SK-N-SH (cell line): ENCODE measurements around the gene RTN4. TPM values are rescaled to one million over a fixed set of nuclear protein-coding genes. Genes with fewer than 3 reads are reported as not detected.

ENCODE experiments used
- CTCF ChIA-PET: fragments of 300-600, 350-600 bp; formaldehyde crosslinking; extraction: SDS; loops from one replicate; lab custom pipeline; 2021; lab: Yijun Ruan, JAX
- POLR2A ChIA-PET: fragments of 350-600 bp; sonication (Branson Sonifier 250); formaldehyde crosslinking; extraction: SDS; loops from one replicate; lab custom pipeline; 2020; ENCODE audit warnings: antibody characterized with exemption, inconsistent platforms; lab: Yijun Ruan, JAX
- DNase-seq: peaks from one replicate; pipeline ENCODE4 v3.0.0; 2012
- H2AFZ ChIP-seq: fragments of 200-600 bp; sonication (generic); 2 replicates; pipeline ENCODE4 v1.8.1; 2016; ENCODE audit warnings: antibody characterized with exemption, mild to moderate bottlenecking, low read depth
- H3F3A ChIP-seq: fragments of 200-600 bp; sonication (generic); replicated peaks from 2 replicates; pipeline ENCODE3; 2016; ENCODE audit warnings: antibody characterized with exemption, mild to moderate bottlenecking; ENCODE audit not compliant: insufficient read depth
- H3K27ac ChIP-seq, 2 experiments: fragments of 200-500 bp in 1 of 2; fragments of 200-600 bp in 1 of 2; sonication (Bioruptor generic) in 1 of 2; sonication (generic), shearing (Covaris generic) in 1 of 2; 2 replicates each; pipeline versions ENCODE4 v1.5.1 to v1.6.1; 2014 to 2016; ENCODE audit warnings: low read depth in 2 of 2, inconsistent platforms in 1 of 2, low read length in 1 of 2, mild to moderate bottlenecking in 1 of 2, mixed read lengths in 1 of 2
- H3K27me3 ChIP-seq: fragments of 200-600 bp; sonication (generic), shearing (Covaris generic); 2 replicates; pipeline ENCODE4 v1.6.1; 2016; ENCODE audit warnings: mixed run types; ENCODE audit not compliant: insufficient read depth
- H3K36me3 ChIP-seq, 2 experiments: fragments of 200-500 bp in 1 of 2; fragments of 200-600 bp in 1 of 2; sonication (Bioruptor generic) in 1 of 2; sonication (generic) in 1 of 2; replicated peaks in 1 of 2; 2 replicates each; pipeline versions ENCODE3 to v1.5.1; 2014 to 2016; ENCODE audit warnings: low read length in 1 of 2, mild to moderate bottlenecking in 1 of 2; ENCODE audit not compliant: insufficient read depth in 2 of 2, control insufficient read depth in 1 of 2
- H3K4me1 ChIP-seq, 2 experiments: fragments of 200-500 bp in 1 of 2; fragments of 200-600 bp in 1 of 2; sonication (Bioruptor generic) in 1 of 2; sonication (generic), shearing (Covaris generic) in 1 of 2; 2 replicates each; pipeline versions ENCODE4 v1.5.1 to v1.6.1; 2014 to 2016; ENCODE audit warnings: low read depth in 1 of 2, low read length in 1 of 2, mixed run types in 1 of 2; ENCODE audit not compliant: insufficient read depth in 2 of 2, control insufficient read depth in 1 of 2
- H3K4me2 ChIP-seq: fragments of 200-600 bp; sonication (generic), shearing (Covaris generic); 2 replicates; pipeline ENCODE4 v1.6.1; 2017; ENCODE audit warnings: mixed run types
- H3K4me3 ChIP-seq, 2 experiments: fragments of 200-500 bp in 1 of 2; fragments of 200-600 bp in 1 of 2; sonication (Bioruptor generic) in 1 of 2; sonication (generic), shearing (Covaris generic) in 1 of 2; 2 replicates each; pipeline versions ENCODE4 v1.5.1 to v1.8.1; 2014 to 2016; ENCODE audit warnings: low read depth in 2 of 2, inconsistent platforms in 1 of 2, low read length in 1 of 2, mild to moderate bottlenecking in 1 of 2, mixed read lengths in 1 of 2, moderate library complexity in 1 of 2
- H3K79me2 ChIP-seq: fragments of 200-600 bp; sonication (generic); 2 replicates; pipeline ENCODE4 v1.8.1; 2017; ENCODE audit warnings: mild to moderate bottlenecking; ENCODE audit not compliant: insufficient read depth
- H3K9ac ChIP-seq: fragments of 200-600 bp; sonication (generic); 2 replicates; pipeline ENCODE4 v1.6.1; 2017; ENCODE audit warnings: mixed run types
- H3K9me2 ChIP-seq: fragments of 200-600 bp; sonication (generic); 2 replicates; pipeline ENCODE4 v1.6.1; 2017; ENCODE audit warnings: mixed run types
- H3K9me3 ChIP-seq: fragments of 200-600 bp; sonication (generic); 2 replicates; pipeline ENCODE4 v1.6.1; 2017; ENCODE audit warnings: mixed run types, mild to moderate bottlenecking, moderate library complexity
- H4K20me1 ChIP-seq: fragments of 200-600 bp; sonication (generic); 2 replicates; pipeline ENCODE4 v1.6.1; 2017; ENCODE audit warnings: mild to moderate bottlenecking, mixed run types; ENCODE audit not compliant: insufficient read depth
- CHD2 ChIP-seq: fragments of 150-350 bp; IDR thresholded peaks from 2 replicates; pipeline ENCODE4 v1.6.1; 2018; ENCODE audit warnings: low read length; ENCODE audit not compliant: partially characterized antibody
- CTCF ChIP-seq: fragments of 200-600 bp; sonication (generic); IDR thresholded peaks from 2 replicates; pipeline ENCODE4 v1.6.1; 2017; ENCODE audit warnings: antibody characterized with exemption, mild to moderate bottlenecking, moderate library complexity
- EZH2phosphoT487 ChIP-seq: fragments of 200-600 bp; sonication (generic); IDR thresholded peaks from 2 replicates; pipeline ENCODE4 v1.6.1; 2017; ENCODE audit warnings: low read depth, mixed run types, mild to moderate bottlenecking, antibody characterized with exemption, moderate library complexity, borderline replicate concordance
- FOSL2 ChIP-seq: IDR thresholded peaks from 2 replicates; pipeline ENCODE4 v1.4.0; 2012; ENCODE audit warnings: low read depth, mild to moderate bottlenecking, moderate library complexity, borderline replicate concordance
- FOXM1 ChIP-seq: IDR thresholded peaks from 2 replicates; pipeline ENCODE4 v1.4.0; 2012; ENCODE audit warnings: low read depth, mild to moderate bottlenecking
- GABPA ChIP-seq: IDR thresholded peaks from 2 replicates; pipeline ENCODE4 v1.4.0; 2012; ENCODE audit warnings: low read depth, mild to moderate bottlenecking
- IRF3 ChIP-seq: fragments of 150-350 bp; IDR thresholded peaks from 2 replicates; pipeline ENCODE4 v1.6.1; 2016; ENCODE audit warnings: mild to moderate bottlenecking, low read depth, low read length
- MAX ChIP-seq: IDR thresholded peaks from 2 replicates; pipeline ENCODE4 v1.4.0; 2012; ENCODE audit warnings: low read depth
- MEF2A ChIP-seq: IDR thresholded peaks from 2 replicates; pipeline ENCODE4 v1.4.0; 2012; ENCODE audit warnings: low read depth, borderline replicate concordance
- MXI1 ChIP-seq: IDR thresholded peaks from 2 replicates; pipeline ENCODE4 v1.6.1; 2012; ENCODE audit warnings: mild to moderate bottlenecking, low read depth, low read length, improper control_type of control experiment
- NFIC ChIP-seq: IDR thresholded peaks from 2 replicates; pipeline ENCODE4 v1.4.0; 2012; ENCODE audit warnings: borderline replicate concordance
- NRF1 ChIP-seq: IDR thresholded peaks from 2 replicates; pipeline ENCODE4 v1.6.1; 2012; ENCODE audit warnings: low read depth, mild to moderate bottlenecking, low read length
- REST ChIP-seq: IDR thresholded peaks from 2 replicates; pipeline ENCODE4 v1.6.1; 2012; ENCODE audit warnings: mild to moderate bottlenecking, low read depth, low read length, moderate library complexity
- RFX5 ChIP-seq: IDR thresholded peaks from 2 replicates; pipeline ENCODE4 v1.6.1; 2012; ENCODE audit warnings: mild to moderate bottlenecking, improper control_type of control experiment, low read length
- RXRA ChIP-seq: IDR thresholded peaks from 2 replicates; pipeline ENCODE4 v1.4.0; 2012; ENCODE audit warnings: low read depth, mild to moderate bottlenecking, borderline replicate concordance
- SIN3A ChIP-seq: IDR thresholded peaks from 2 replicates; pipeline ENCODE4 v1.6.1; 2012; ENCODE audit warnings: low read depth, mild to moderate bottlenecking, low read length, moderate library complexity, borderline replicate concordance
- TEAD4 ChIP-seq: IDR thresholded peaks from 2 replicates; pipeline ENCODE4 v1.4.0; 2012; ENCODE audit warnings: mild to moderate bottlenecking, borderline replicate concordance; ENCODE audit not compliant: insufficient read depth
- USF2 ChIP-seq: fragments of 150-350 bp; IDR thresholded peaks from 2 replicates; pipeline ENCODE4 v1.6.1; 2017; ENCODE audit warnings: antibody characterized with exemption, low read length, low read depth, borderline replicate concordance
- YY1 ChIP-seq: IDR thresholded peaks from 2 replicates; pipeline ENCODE4 v1.4.0; 2012; ENCODE audit warnings: low read depth, mild to moderate bottlenecking
- ZBTB33 ChIP-seq: IDR thresholded peaks from 2 replicates; pipeline ENCODE4 v1.4.0; 2012; ENCODE audit warnings: low read depth, borderline replicate concordance
- WGBS: methylation state at CpG from one replicate; pipeline ENCODE4 v1.1.6; 2017; ENCODE audit warnings: low lambda C conversion rate; 5-methylcytosine and 5-hydroxymethylcytosine counted together
- polyA plus RNA-seq, 3 experiments: library from polyadenylated mRNA; depleted of rRNA; stranded (reverse); fragments of >200 nt; gene quantifications; 2 replicates each; pipeline ENCODE4 v1.2.3, GENCODE V29; 2012

The RTN4 gene
- polyA plus RNA-seq, 1 of the 3 experiments (the other 2 are of a cell fraction) = 315 TPM

- Histone ChIP-seq H3K27me3 (no peaks in the 10 kb centered on the region), H2AFZ (no peak overlapping the region), H3K9ac (no peak overlapping the region), H3K4me1 (no peaks in the 10 kb centered on the region), H3F3A (no peaks in the 10 kb centered on the region), H3K4me3 (no peak overlapping the region), H3K9me3 (no peaks in the 10 kb centered on the region), H3K4me2 (no peak overlapping the region), H3K27ac (no peak overlapping the region), H3K79me2 (no peaks in the 10 kb centered on the region), H3K36me3 (no peaks in the 10 kb centered on the region), H3K9me2 (no peaks in the 10 kb centered on the region), H4K20me1 (no peaks in the 10 kb centered on the region)
- 97% methylated on average over 6 of the region's 6 CpGs for WGBS
- ChIA-PET CTCF (interaction anchor here (0.6 kb wide), 1 partner anchor 56 kb away, joined by 3 read pairs; no protein-coding TSS in a partner anchor), POLR2A (no interaction called here)
- TF ChIP-seq IRF3 = no peak
- TF ChIP-seq REST = no peak
- TF ChIP-seq YY1 = no peak
- no peak for TF ChIP-seq MAX
- TF ChIP-seq CTCF = no peak
- no peak for TF ChIP-seq CHD2
- no peak for TF ChIP-seq SIN3A
- no peak for TF ChIP-seq MEF2A
- TF ChIP-seq NRF1 = no peak
- TF ChIP-seq GABPA = no peak
- TF ChIP-seq EZH2phosphoT487 = no peak
- TF ChIP-seq RXRA = no peak
- no peak for TF ChIP-seq MXI1
- no peak for TF ChIP-seq FOXM1
- no peak for TF ChIP-seq ZBTB33
- TF ChIP-seq NFIC = no peak
- no peak for TF ChIP-seq USF2
- no peak for TF ChIP-seq FOSL2
- TF ChIP-seq TEAD4 = no peak
- no peak for TF ChIP-seq RFX5
- no peak for DNase-seq
Measured at GRCh38 chr2:55063226-55063625, 13.0 kb upstream of the RTN4 start.
